HepG2 (cell line): ENCODE results near the gene JAZF1. TPM values are rescaled to one million over a fixed set of nuclear protein-coding genes. Genes with fewer than 3 reads are reported as not detected.
A peak's percentile ranks its signal among the peaks of the same experiment; 100 is the strongest.

ENCODE experiments used
- ATAC-seq: fragments of 200-7000 bp; cut with Tn5 transposase; 3 replicates; pipeline ENCODE4 v1.9.1; 2020; ENCODE audit warnings: mild to moderate bottlenecking, moderate library complexity
- Bru-seq: library from RNA; stranded (reverse); fragments of 400-500 nt; gene quantifications from one replicate; lab custom pipeline; 2021; lab: Mats Ljungman, UMichigan
- BruChase-seq, 2 experiments: library from RNA; stranded (reverse); fragments of 400-500 nt; gene quantifications; one replicate each; lab custom pipeline; 2021; lab: Mats Ljungman, UMichigan
- BruUV-seq: library from RNA; stranded (reverse); fragments of 400-500 nt; replicated peaks from 2 replicates; lab custom pipeline; 2021; lab: Mats Ljungman, UMichigan
- CTCF ChIA-PET: fragments of 300-600 bp; formaldehyde crosslinking; extraction: SDS; loops from one replicate; lab custom pipeline; 2021; ENCODE audit warnings: low total read pairs, inconsistent platforms, low intra/inter-chr PET ratio; lab: Yijun Ruan, JAX
- POLR2A ChIA-PET: fragments of 350-600 bp; sonication (Branson Sonifier 250); formaldehyde crosslinking; loops from one replicate; lab custom pipeline; 2020; ENCODE audit warnings: antibody characterized with exemption, inconsistent platforms; lab: Yijun Ruan, JAX
- DNase-seq: peaks from one replicate; pipeline ENCODE4 v3.0.0-alpha.2; 2015; ENCODE audit warnings: low spot score
- FAIRE-seq: peaks from 3 replicates; lab custom pipeline; 2011; peaks lifted over from hg19 to GRCh38; lab: Jason Lieb, UNC
- H2AFZ ChIP-seq: one replicate; pipeline ENCODE4 v1.6.1; 2011; ENCODE audit warnings: low read length, inconsistent platforms
- H3K27ac ChIP-seq: fragments of 300-600 bp; 3 replicates; pipeline ENCODE4 v1.8.0; 2011; ENCODE audit warnings: mixed run types, mild to moderate bottlenecking, mixed read lengths, low read length, inconsistent platforms; ENCODE audit not compliant: insufficient read depth; ENCODE audit errors: extremely low read length
- H3K27me3 ChIP-seq, 2 experiments: fragments of 200-600 bp in 1 of 2; 2 replicates in 1 of 2; 3 replicates in 1 of 2; pipeline versions ENCODE4 v1.6.0 to v1.8.0; 2011; ENCODE audit warnings: low read length in 2 of 2, mild to moderate bottlenecking in 2 of 2, moderate library complexity in 2 of 2, inconsistent platforms in 1 of 2; ENCODE audit not compliant: insufficient read depth in 2 of 2, control insufficient read depth in 1 of 2
- H3K36me3 ChIP-seq, 2 experiments: fragments of 200-600 bp in 1 of 2; replicated peaks in 1 of 2; 2 replicates in 1 of 2; 3 replicates in 1 of 2; pipeline versions ENCODE4 v1.5.1 to v1.8.0; 2011; ENCODE audit warnings: low read length in 2 of 2, inconsistent platforms in 1 of 2; ENCODE audit not compliant: insufficient read depth in 2 of 2, control insufficient read depth in 1 of 2
- H3K4me1 ChIP-seq: 2 replicates; pipeline ENCODE4 v1.5.1; 2012; ENCODE audit warnings: low read length, inconsistent platforms; ENCODE audit not compliant: insufficient read depth
- H3K4me2 ChIP-seq: 2 replicates; pipeline ENCODE4 v1.6.0; 2011; ENCODE audit warnings: low read depth, low read length, inconsistent platforms
- H3K4me3 ChIP-seq, 3 experiments: fragments of 200-600 bp in 1 of 3; sonication (generic), shearing (Covaris generic) in 1 of 3; replicated peaks in 1 of 3; 2 replicates each; pipeline ENCODE4 v1.5.1; 2011 to 2016; ENCODE audit warnings: low read length in 3 of 3, inconsistent platforms in 2 of 3, low read depth in 2 of 3, mild to moderate bottlenecking in 2 of 3, control low read depth in 1 of 3, mixed read lengths in 1 of 3; ENCODE audit not compliant: insufficient read depth in 1 of 3
- H3K79me2 ChIP-seq: one replicate; pipeline ENCODE4 v1.6.1; 2011; ENCODE audit warnings: low read length, inconsistent platforms; ENCODE audit not compliant: insufficient read depth
- H3K9ac ChIP-seq: 2 replicates; pipeline ENCODE4 v1.6.0; 2011; ENCODE audit warnings: mild to moderate bottlenecking, low read depth, low read length, inconsistent platforms; ENCODE audit not compliant: insufficient read depth
- H3K9me3 ChIP-seq: 2 replicates; pipeline ENCODE4 v1.5.1; 2012; ENCODE audit warnings: mild to moderate bottlenecking, low read length
- H4K20me1 ChIP-seq: 2 replicates; pipeline ENCODE4 v1.6.0; 2011; ENCODE audit warnings: inconsistent platforms, mild to moderate bottlenecking, low read length, moderate library complexity; ENCODE audit not compliant: insufficient read depth
- EZH2 ChIP-seq: conservative IDR thresholded peaks from 2 replicates; pipeline ENCODE4 v1.6.1; 2012; ENCODE audit warnings: mild to moderate bottlenecking, low read depth, low read length, moderate library complexity
- MAZ ChIP-seq, 2 experiments: sonication (generic) in 1 of 2; formaldehyde crosslinking in 1 of 2; IDR thresholded peaks; 2 replicates each; pipeline versions ENCODE4 v1.5.0 to v1.6.1; 2012 to 2020; ENCODE audit warnings: low read depth in 2 of 2, mild to moderate bottlenecking in 2 of 2, borderline replicate concordance in 1 of 2, improper control_type of control experiment in 1 of 2, low read length in 1 of 2, missing genetic modification reagents in 1 of 2, moderate library complexity in 1 of 2
- WGBS: methylation state at CpG from one replicate; pipeline ENCODE4 v1.1.6; 2017; ENCODE audit warnings: low lambda C conversion rate; 5-methylcytosine and 5-hydroxymethylcytosine counted together
- in situ Hi-C: cut with HindIII; loops from 2 replicates; pipeline ENCODE4 v1.10.0; 2017; ENCODE audit warnings: low pct_unique_long_range_greater_than_20kb; ENCODE audit not compliant: extremely low pct_ligation_motif_present
- intact Hi-C: fragments of 100-400 bp; cut with micrococcal nuclease; formaldehyde crosslinking; loops from one replicate; pipeline ENCODE4 v1.10.0; 2022; ENCODE audit not compliant: unreplicated experiment
- long read RNA-seq, 2 experiments: library from RNA in 1 of 2; library from polyadenylated mRNA in 1 of 2; stranded (forward) in 1 of 2; unstranded in 1 of 2; transcript quantifications; one replicate each; pipeline ENCODE4 v2.0.0, GENCODE V29; 2019 to 2022
- polyA minus RNA-seq, 3 experiments: library from RNA; depleted of rRNA, polyadenylated mRNA; stranded (reverse); fragments of >200 nt; gene quantifications; 2 replicates each; pipeline ENCODE4 v1.2.3, GENCODE V29; 2011; ENCODE audit warnings: low replicate concordance in 1 of 3
- polyA plus RNA-seq, 8 experiments: library from polyadenylated mRNA; depleted of rRNA in 3 of 8; stranded (reverse) in 7 of 8; unstranded in 1 of 8; fragments of >200 nt; fragmentation: Illumina TruSeq in 4 of 8; extraction: Trizol in 4 of 8; gene quantifications; 2 replicates each; pipeline versions ENCODE4 v1.2.1 to v1.2.3, GENCODE V29; 2011 to 2016; ENCODE audit warnings: low read depth in 4 of 8, missing spikeins in 1 of 8, mixed read lengths in 1 of 8; ENCODE audit not compliant: insufficient read depth in 1 of 8
- total RNA-seq, 5 experiments: library from RNA; depleted of rRNA; stranded (reverse); fragments of >200 nt; fragmentation: Illumina TruSeq; extraction: Trizol; gene quantifications; 2 replicates each; pipeline ENCODE4 v1.2.3, GENCODE V29; 2016; ENCODE audit warnings: low read depth in 1 of 5

JAZF1 gene
- total RNA-seq (2016; rRNA removed; fragmentation: Illumina TruSeq; extraction: Trizol) (not detected in 2 replicates), polyA plus RNA-seq (2011; rRNA removed) (not detected in 2 replicates), polyA minus RNA-seq (2011; rRNA and poly(A)+ RNA removed; ENCODE audit: low replicate concordance) (3.1 TPM in 1 of 2 replicates, not detected in the other), Bru-seq, nascent RNA (percentile 5 among the genes with signal in this experiment), BruChase-seq, experiment 1, labeled RNA remaining after a 6-hour chase (percentile 5 among the genes with signal in this experiment), BruChase-seq, experiment 2, labeled RNA remaining after a 2-hour chase (percentile 6 among the genes with signal in this experiment)
- not detected in 2 replicates for total RNA-seq (2016; cell fraction: cytosol; rRNA removed; fragmentation: Illumina TruSeq; extraction: Trizol; ENCODE audit: low read depth)
- total RNA-seq (2016; cell fraction: insoluble cytoplasmic fraction; rRNA removed; fragmentation: Illumina TruSeq; extraction: Trizol) = not detected in 2 replicates
- not detected in 2 replicates for total RNA-seq (2016; cell fraction: membrane; rRNA removed; fragmentation: Illumina TruSeq; extraction: Trizol)
- not detected in 2 replicates for total RNA-seq (2016; cell fraction: nucleus; rRNA removed; fragmentation: Illumina TruSeq; extraction: Trizol)
- polyA plus RNA-seq (2011; cell fraction: cytosol; rRNA removed) = not detected in 2 replicates
- not detected in 2 replicates for polyA plus RNA-seq (2011; cell fraction: nucleus; rRNA removed)
- polyA plus RNA-seq (2012) = not detected in 2 replicates
- polyA plus RNA-seq (2016; cell fraction: cytosol; fragmentation: Illumina TruSeq; extraction: Trizol; ENCODE audit: low read depth) = not detected in 2 replicates
- polyA plus RNA-seq (2016; cell fraction: insoluble cytoplasmic fraction; fragmentation: Illumina TruSeq; extraction: Trizol; ENCODE audit: low read depth) = not detected in 2 replicates
- not detected in 2 replicates for polyA plus RNA-seq (2016; cell fraction: membrane; fragmentation: Illumina TruSeq; extraction: Trizol; ENCODE audit: low read depth)
- polyA plus RNA-seq (2016; cell fraction: nucleus; fragmentation: Illumina TruSeq; extraction: Trizol; ENCODE audit: insufficient read depth, low read depth) = not detected in 2 replicates
- polyA minus RNA-seq (2011; cell fraction: cytosol; rRNA and poly(A)+ RNA removed) = not detected in 2 replicates
- polyA minus RNA-seq (2011; cell fraction: nucleus; rRNA and poly(A)+ RNA removed) = not detected in 2 replicates
- long read RNA-seq, experiment 1 = 0 reads
- long read RNA-seq, experiment 2 = 0 reads

DNA sequence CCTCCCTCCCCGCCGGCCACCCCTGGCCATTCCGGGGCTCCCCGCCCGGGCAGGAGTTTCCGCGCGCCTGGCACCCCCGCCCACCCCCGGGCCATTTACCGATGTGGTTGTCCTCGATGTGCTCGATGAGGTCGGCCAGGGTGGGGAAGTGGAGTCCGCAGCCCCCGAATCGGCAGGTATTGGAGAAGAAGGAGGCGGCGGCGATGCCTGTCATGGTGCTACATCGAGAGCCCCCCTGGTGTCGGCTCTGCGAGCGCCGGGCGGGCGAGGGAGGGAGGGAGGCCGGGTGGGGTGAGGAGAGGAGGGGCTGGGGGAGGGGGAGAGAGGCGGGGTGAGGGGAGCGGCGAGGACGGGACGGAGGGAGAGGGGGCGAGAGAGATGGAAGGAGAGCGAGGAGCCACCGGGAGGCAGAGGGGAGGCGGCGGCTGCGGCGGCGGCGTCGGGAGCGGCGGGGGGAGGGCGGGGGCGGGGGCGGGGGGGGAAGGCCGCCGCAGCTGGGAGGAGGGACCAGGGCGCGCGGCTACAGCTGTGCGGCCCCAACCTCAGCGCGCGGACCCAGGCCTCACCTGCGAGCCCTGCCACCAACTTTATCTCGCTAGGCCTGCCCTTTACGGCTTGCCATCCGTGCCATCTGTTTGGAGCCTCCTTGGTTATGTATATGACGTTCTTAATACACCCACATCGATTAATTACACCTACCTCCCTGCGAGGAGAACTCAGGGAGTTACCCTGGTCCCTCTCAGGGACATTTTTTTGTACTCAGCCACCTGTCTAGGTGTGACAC, at the start of gene JAZF1:
JAZF1 (minus strand) TSS at position 432 of the 784 bp plus-strand sequence.
- Histone ChIP-seq H2AFZ (no peak within 1 kb of the TSS), H3K27me3 (peaks cover 2 to 33% of the 10 kb centered on the region in 2 experiments; a peak in 4 of 5 replicates), H3K4me2 (peak within 1 kb of the TSS; percentile 45; the same call in 1 of the 2 replicates), H3K4me1 (no peaks in the 10 kb centered on the region), H3K4me3 (peak within 1 kb of the TSS in 2 of 3 experiments; percentile 49 to 54; a peak in 3 of 6 replicates), H4K20me1 (no peaks in the 10 kb centered on the region), H3K27ac (no peak within 1 kb of the TSS), H3K9ac (no peak within 1 kb of the TSS), H3K36me3 (no peaks in the 10 kb centered on the region), H3K79me2 (no peaks in the 10 kb centered on the region), H3K9me3 (no peaks in the 10 kb centered on the region)
- no TSS peak for BruUV-seq
- CTCF ChIA-PET = no interaction called here
- ATAC-seq (peak; percentile 38), DNase-seq (no peak), FAIRE-seq (no peak)
- TF ChIP-seq EZH2 = 0 out of 2 replicates have a peak, but pooled peaks have one; percentile 85
- no peak for TF ChIP-seq MAZ (IDR thresholded peaks at IDR 0.05; ENCODE audit: borderline replicate concordance, low read depth, low read length)
- TF ChIP-seq MAZ (CRISPR knock-in tag; IDR thresholded peaks at IDR 0.05; ENCODE audit: low read depth) = no peak
- in situ Hi-C loops = no loop called here
- POLR2A ChIA-PET = no interaction called here
- intact Hi-C loops = no loop called here
- 11% methylated on average over 43 of the region's 64 CpGs for WGBS
